NB4 (cell line): ENCODE measurements around the gene KCNAB1.

Experiments used
- CTCF ChIP-seq: IDR thresholded peaks from one replicate; pipeline ENCODE4 v1.5.1; 2012; ENCODE audit warnings: low read depth, low read length
- MAX ChIP-seq: IDR thresholded peaks from 2 replicates; pipeline ENCODE4 v1.6.1; 2011; ENCODE audit warnings: low read depth, low read length
- POLR2A ChIP-seq: IDR thresholded peaks from 2 replicates; pipeline ENCODE4 v1.6.1; 2011; ENCODE audit warnings: mild to moderate bottlenecking; ENCODE audit not compliant: insufficient read length; ENCODE audit errors: extremely low read depth

GRCh38 chr3:156145866-156146265 is 25.5 kb downstream of the KCNAB1 start:
- TF ChIP-seq CTCF (no peak), MAX (no peak), POLR2A (no peak)
